Mammary epithelial cell (primary cell): ENCODE measurements around the gene PTPRM.

ENCODE experiments used
- CTCF ChIP-seq, 2 donors: IDR thresholded peaks in 1 of 2; conservative IDR thresholded peaks in 1 of 2; 2 replicates each; pipeline ENCODE4 v1.5.1; 2011 to 2012; ENCODE audit warnings: inconsistent platforms in 2 of 2, low read length in 2 of 2, mild to moderate bottlenecking in 2 of 2, control low read depth in 1 of 2, low read depth in 1 of 2; ENCODE audit not compliant: insufficient read depth in 1 of 2; ENCODE audit errors: extremely low read depth in 1 of 2
- EZH2 ChIP-seq: IDR thresholded peaks from 2 replicates; pipeline ENCODE4 v1.6.1; 2012; ENCODE audit warnings: low read length, inconsistent platforms, borderline replicate concordance

- no peak for TF ChIP-seq CTCF (conservative IDR thresholded peaks at IDR 0.05 in 1 of 2, IDR thresholded peaks at IDR 0.05 in 1 of 2; ENCODE audit: extremely low read depth in 1 of 2, insufficient read depth in 1 of 2, low read depth in 1 of 2, low read length in 2 of 2)
- TF ChIP-seq EZH2: no peak
Observed at GRCh38 chr18:7572822-7573221, 5.7 kb downstream of the PTPRM start.
